HG03469 (cell line): Measurements from ENCODE around the gene FHL2.

ENCODE experiments used
- ATAC-seq: cut with Tn5 transposase; IDR thresholded peaks from one replicate; pipeline ENCODE4 v1.9.1; 2021; ENCODE audit warnings: mild to moderate bottlenecking, moderate library complexity, moderate number of reproducible peaks; ENCODE audit not compliant: unreplicated experiment

Gene FHL2

DNA sequence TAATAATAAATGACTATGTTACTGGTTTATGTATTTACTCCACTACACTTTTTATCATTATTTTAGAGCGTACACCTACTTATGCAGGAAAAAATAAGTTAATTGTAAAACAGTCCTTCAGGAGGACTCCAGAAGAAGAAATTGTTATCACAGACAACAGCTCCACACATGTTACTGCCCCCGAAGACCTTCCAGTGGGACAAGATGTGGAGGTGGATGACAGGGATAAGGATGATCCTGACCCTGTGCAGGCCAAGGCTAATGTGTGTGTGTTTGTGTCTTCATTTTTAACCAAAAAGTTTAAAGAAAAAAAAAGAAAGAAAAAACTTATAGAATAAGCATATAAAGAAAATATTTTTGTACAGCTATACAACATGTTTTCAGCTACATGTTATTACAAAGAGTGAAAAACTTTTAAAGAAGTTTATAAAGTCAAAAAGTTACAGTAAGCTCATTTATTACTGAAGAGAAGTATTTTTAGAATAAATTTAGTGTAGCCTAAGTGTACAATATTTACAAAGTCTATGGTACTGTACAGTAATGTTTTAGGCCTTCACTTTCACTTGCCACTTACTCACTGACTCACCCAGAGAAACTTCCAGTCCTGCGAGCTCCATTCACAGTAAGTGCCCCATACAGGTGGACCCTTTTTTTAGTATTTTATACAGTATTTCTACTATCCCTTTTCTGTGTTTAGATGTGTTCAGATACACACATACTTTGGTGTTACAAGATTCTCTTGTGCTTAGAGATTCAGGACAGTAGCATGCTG, 76.8 kb downstream of the FHL2 start:
- no peak for ATAC-seq

GRCh38 chr2:105320651-105321215, 78.1 kb downstream of the FHL2 start:
- ATAC-seq: no peak

DNA sequence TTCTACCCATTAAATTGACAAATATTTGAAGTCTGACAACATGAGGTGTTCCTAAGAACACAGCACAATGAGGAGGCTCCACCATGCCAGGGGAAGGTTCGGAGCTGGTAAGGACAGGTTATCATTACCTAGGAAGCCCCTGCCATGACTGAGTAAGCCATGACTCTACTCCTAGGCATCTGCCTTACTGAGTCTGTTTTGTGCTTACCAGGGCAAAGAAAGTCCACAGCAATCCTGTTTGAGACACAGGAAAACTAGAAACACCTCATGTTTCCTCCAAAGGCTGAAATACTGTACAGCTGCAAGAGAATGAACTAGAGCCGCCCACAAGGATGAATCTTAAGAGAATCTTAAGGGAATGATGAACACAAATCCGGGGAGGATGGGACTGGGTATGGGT, 80.9 kb downstream of the FHL2 start:
- no peak for ATAC-seq

GRCh38 chr2:105315314-105315713, 83.5 kb downstream of the FHL2 start:
- ATAC-seq: peak; percentile 44

DNA sequence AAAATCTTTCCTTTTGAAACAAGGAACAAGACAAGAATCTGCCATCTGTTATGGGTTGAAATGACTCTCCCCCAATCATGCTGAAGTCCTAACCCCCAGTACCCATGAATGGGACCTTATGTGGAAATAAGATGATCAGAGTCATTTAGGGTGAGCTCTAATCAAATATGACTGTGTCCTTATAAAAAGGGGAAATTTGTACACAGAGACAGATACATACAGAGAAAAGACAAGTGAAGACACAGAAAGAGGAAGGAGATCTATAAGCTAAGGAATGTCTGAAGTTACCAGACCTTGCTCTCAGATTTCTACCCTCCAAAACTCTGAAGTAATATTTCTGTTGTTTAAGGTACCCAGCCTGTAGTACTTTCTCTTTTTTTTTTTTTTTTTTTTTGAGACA, 85.0 kb downstream of the FHL2 start:
- peak; percentile 35 for ATAC-seq
